Activated T-cell treated with anti-CD3 and anti-CD28 coated beads for 1 hour (primary cell): Measurements from ENCODE around the gene RBM19.
"Not testable (repeated sequence)": the region's sequence is repeated elsewhere in the genome, so short reads cannot be mapped to it uniquely, and the experiment has no call there.

Source experiments
- DNase-seq: peaks from one replicate; pipeline ENCODE4 v3.0.0-alpha.2; 2020; ENCODE audit warnings: low read depth

RBM19 gene

DNA sequence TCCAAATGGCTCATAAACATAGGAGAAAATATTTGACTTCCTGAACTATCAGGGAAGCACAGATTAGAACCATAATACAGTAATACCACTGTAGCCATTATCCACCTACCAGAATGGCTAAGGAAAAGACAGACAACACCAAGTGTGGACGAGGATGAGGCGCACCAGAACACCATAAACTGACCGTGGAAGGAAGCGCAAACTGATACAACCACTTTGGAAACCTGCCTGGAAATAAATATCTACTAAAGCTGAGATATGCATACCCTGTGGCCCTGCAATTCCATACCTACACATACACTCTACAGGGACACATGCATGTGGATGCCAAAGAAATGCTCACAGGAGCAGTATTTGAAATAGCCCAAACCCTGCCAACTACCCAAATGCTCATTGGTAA, 60.3 kb downstream of the RBM19 start:
- DNase-seq, result no peak

DNA sequence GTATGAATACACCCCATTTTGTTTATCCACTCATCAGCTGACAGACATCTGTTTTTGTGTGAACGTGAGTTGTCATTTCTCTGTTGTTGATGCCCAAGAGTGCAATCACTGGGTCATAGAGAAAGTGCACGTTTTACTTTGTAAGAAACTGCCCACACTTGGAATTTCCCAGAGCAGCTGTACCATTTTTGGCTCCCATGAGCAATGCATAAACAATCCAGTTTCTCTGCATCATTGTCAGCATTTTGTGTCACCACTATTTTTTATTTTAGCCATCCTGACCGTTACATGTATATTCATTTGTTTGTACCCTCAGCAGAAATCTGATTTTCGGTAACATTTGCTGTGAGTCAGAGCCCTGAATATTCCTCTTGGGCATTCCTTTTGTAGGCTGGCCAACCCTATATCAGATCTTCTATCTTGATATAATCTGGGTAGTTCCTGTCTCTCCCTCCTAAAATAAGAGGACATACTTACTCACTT, 62.7 kb downstream of the RBM19 start:
- no peak for DNase-seq

DNA sequence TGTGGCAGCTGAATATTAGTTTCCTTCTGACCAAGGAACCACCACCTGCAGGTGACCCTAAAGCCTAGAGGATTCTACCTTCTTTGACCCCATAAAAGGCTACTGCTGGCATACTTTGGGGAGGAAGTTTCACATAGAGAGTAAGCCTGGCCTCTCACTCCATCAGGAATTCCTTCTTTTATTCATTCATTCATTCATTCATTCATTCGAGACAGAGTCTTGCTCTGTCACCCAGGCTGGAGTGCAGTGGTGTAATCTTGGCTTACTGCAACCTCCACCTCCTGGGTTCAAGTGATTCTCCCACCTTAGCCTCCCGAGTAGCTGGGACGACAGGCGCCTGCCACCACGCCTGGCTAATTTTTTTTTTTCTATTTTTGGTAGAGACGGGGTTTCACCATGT, 64.8 kb downstream of the RBM19 start:
- not testable (repeated sequence) for DNase-seq

DNA sequence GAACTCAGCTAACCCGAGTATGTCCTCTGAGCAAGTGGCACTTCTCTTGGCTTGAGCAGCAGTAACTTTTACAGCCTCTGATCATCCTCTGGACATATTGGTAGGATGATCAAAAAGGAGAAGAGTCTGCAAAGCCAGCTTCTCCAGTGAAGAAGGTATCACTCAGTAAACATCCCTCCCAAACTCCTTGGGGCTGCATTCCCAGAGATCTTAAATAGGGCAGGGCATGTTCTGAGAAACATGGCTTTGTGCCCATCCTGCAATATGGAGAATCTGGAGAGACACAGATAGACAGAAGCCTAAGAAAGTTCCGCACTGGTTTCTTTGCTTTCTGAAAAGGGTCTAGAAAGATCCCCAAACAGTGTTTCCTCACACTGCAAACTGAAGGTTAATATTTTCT, 65.4 kb downstream of the RBM19 start:
- DNase-seq, result no peak

DNA sequence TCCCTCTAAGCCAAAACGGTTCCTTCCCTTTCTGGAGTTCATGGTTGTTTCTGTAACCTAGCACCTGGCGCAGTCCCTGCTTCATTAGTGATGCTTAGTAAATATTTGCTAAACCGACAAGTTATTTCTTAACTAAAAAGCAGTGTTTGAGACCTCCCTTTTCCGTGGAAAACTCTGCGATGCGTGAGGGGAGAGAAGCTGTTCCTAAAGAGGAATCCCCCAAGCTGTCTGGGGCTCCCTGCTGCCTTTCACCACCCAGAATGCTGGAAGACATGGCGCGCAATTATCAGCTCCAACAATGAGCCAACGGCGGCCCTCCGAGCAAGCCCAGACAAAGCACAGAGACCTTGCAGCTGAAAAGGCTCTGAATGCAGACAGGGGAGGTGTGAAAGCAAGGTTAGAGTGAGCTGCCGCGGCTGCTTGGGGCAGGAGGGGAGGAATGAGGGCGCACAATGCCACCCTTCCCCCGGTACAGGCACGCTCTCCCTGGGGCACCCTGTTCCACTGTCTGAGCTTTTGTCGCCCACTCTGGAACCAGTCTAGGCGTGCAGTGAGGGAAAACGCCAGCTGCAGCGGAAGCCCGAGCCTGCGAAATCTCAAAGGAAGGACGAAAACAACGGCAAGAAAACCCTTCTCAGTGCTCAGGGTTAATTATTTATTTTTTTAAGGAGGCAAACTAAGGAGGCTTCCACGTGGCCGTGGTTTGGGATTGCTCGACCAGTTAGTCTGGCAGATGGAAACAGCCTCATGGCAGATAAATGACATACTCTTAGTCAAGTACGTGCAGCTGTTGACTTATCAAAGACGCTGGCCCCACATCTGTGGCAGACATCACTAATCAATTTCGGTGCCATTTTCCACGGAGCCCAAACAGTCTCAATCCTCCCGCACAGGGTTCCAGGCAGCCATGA, 66.3 kb downstream of the RBM19 start:
- no peak for DNase-seq

DNA sequence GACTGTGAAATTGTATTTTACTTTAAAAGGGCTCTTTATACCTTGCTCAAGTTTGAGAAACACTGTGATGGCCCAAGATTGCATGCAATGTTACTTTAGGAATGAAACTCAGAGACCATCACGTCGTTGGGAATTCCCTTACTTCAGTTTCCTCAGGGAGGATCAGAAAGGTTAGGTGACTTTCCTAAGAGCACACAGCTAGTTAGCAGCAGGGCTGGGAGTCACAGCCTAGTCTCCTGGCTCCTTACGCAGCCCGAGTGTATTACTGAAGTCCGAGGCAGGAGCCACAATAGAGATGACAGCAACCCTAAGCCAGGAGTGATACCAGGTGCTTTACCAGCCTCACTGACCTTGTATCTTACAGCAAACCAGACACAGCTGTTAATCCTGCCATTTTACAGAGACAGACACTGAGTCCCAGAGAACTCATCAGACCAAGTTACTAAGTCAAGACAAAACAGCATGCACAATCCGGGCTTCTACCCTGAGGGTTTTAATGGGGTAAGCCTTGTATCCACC, 67.0 kb downstream of the RBM19 start:
- DNase-seq, result no peak

DNA sequence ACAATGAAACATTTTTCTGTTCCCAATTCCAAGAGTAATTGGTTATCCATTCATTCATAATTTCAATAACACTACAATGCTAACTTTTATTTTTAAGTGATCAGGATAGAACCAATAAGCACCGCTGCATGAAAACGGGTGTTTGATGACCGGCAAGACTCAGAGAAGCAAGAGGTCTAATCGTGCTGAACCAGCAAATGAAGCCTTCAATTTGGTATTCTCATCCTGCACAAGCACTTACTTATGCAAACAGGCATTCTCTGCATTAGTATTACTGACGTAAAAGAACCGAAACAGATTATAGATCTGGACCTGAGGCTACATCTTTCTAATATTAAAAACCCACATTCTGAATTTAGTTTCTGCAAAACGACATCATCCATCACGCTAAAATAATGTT, 67.7 kb downstream of the RBM19 start:
- no peak for DNase-seq

DNA sequence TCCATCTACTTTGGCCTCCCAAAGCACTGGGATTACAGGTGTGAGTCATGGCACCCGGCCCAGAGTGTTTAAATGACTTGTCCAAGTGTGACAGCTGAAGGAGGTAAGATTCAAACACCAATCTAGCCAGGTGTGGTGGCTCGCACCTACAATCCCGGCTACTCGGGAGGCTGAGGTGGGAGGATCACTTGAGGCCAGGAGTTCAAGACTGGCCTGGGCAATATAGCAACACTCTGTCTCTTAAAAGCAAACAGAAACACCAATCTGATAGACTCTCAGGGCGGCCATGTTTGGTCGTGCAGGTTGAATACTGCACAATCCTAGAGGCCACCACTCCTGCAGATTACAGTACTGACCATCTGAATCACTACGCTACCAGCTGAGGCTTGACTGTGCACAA, 68.7 kb downstream of the RBM19 start:
- no peak for DNase-seq

DNA sequence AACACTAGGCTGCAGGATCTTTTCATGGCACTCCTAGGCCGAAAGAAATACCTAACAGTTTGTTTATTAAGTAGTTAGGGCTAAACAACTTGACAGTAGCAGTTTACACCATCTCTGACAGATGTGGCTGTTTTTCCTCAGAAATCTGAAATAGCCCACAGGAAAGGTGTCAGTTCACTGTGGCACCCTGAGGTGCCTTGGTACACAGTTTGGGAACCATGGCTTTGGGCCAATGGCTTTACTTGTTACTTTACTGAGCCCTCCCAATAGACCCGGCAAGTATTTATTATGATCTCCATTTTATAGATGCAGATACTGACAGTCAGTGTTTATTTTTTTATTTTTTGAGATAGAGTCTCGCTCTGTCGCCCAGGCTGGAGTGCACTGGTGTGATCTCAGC, 69.3 kb downstream of the RBM19 start:
- DNase-seq, result no peak

DNA sequence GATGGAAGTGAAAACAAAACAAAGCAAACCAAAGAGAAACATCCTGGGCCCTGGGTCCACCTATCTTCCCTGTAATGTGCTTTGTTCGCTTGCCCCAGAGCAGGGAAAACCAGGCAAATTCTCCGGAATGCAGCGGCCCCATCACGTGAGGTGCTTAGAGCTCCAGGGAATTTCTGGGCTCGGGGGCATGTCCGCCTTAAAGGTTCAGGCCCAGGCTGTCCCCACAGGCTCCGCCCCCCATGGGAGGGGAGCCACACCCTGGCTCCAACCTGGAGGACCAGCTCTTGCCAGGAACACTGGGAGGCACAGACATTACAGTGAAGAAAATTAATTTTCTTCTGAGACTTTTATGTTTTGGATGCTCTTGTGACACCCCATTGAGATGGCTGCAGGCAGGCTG, 69.9 kb downstream of the RBM19 start:
- no peak for DNase-seq

DNA sequence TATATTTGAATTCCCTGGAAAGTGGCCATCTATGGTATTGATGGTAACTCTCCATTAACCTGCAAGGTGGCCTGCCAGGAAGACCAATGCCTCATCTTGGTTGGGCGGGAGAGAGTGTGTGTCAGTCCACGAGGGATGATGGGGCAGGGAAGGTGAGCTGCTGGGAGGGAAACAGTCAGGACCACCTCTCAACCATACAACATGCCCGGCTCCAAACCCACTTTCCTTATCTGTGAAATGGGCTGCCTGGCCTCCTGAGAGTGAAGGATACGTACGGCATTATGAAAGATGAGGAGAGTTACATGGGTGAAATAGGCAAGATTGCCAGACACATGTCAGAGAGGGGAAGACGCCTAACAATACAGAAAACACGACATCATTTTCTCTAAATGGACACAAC, 70.9 kb downstream of the RBM19 start:
- DNase-seq, result no peak

DNA sequence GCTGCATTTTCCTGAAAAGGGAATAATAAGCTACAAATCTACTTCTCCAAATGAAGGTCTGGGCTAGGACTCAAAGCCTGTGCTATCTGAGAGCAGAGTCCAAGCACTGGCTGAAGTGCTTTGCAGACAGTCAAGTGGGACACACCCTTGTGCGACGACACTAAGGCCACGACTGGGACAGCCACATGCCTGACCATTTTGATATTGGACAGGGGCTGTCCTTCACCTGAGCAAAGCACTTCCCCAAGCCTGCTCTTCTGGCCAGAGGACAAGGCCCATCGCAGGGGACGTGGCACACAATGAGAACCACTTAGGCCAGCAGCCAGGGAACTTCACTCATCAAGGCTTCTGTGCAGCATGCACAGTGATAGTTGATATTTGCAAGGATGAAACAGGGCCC, 71.4 kb downstream of the RBM19 start:
- DNase-seq, result no peak

DNA sequence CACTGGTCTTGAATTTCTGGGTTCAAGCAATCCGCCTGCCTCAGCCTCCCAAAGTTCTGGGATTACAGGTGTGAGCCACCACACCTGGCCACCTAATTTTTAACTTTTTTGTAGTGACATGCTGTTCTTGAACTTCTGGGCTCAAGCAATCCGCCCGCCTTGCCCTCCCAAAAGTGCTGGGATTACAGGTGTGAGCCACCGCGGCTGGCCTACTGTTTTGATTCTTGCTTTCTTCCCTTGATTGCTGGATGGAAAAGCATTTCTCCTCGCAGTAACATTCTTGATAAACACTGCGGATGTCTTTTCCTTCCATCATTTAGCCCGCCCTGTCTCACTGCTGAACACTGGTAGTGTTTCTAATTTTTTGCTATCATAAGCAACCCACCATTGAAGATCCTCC, 72.9 kb downstream of the RBM19 start:
- no peak for DNase-seq

DNA sequence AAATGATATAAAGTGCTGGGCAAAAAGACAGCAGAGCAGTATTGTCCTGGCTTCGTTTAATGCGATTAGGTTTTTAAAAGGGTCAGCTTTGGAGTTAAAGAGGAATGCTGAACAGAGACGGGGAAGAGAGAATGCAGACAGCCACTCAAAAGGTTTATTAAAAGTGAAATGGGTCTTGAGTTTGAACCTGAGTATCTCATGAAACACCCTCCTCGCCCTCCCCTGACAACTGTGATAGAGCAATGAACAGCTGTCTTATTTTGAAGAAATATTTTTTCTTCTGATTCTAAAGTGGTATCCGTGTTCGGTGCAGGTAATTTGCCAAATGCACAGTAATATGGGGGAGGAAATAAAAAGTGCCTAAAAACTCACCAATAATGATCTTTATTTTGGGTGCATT, 73.6 kb downstream of the RBM19 start:
- DNase-seq, result no peak

DNA sequence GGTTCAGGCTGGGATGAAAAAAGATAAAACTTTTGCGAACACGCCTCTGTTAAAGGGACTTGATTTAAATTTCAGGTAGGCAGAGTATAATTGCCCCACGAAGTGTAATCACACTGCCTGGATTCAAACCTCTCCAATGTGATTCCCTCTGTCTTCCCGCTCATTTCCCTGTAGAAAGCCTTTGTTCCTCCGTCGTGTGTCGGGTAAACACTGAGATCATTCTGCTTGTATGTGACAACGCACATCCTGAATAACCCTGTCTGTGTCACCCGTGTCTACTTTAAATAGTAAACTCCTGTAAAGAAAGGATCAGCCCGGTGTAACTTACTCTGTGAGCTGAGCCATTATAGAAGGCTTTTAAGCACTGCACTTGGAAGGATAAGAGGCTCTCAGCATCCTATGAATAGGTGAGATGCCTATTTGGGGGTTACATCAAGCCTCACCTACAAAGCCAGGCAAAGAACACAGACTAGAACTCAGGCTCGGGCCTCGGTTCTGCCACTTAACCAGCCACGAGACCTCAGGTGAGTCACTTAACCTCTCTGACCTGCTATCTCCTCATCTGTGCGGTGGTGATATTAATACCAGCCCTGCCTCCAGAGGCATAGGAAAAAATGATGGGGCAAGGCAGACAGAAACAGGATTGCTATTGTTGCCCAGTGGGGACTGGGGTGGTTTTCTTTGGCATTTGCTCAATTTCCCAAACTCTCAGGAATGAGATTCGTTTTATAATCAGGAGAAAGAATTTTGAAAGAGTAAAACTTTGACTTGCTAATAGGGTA, 74.2 kb downstream of the RBM19 start:
- DNase-seq, result no peak

DNA sequence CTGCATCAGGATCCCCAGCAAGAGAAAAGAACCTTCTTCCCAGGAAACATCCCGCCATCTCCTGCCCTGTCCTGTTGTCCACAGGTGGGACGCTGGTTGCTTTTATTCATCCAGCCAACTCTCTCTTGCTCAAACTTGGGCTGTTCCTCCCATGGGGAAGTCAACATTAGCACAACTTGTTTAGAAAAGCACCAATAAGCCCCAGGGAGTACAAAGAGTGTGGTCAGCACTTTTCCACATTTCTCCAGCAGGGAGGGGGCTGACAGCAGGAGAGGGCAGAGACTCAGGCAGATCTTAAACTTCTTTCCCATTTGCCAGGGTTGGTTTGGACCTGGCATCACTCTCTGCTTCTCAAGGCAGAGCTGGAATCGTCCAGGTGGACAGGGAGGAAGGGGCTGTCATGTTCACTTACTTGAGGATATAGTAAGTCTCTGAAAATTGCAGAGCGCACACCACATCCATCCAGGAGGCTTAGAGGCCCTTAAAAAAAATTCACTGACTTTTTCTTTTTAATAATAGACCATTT, 74.9 kb downstream of the RBM19 start:
- DNase-seq, result no peak

DNA sequence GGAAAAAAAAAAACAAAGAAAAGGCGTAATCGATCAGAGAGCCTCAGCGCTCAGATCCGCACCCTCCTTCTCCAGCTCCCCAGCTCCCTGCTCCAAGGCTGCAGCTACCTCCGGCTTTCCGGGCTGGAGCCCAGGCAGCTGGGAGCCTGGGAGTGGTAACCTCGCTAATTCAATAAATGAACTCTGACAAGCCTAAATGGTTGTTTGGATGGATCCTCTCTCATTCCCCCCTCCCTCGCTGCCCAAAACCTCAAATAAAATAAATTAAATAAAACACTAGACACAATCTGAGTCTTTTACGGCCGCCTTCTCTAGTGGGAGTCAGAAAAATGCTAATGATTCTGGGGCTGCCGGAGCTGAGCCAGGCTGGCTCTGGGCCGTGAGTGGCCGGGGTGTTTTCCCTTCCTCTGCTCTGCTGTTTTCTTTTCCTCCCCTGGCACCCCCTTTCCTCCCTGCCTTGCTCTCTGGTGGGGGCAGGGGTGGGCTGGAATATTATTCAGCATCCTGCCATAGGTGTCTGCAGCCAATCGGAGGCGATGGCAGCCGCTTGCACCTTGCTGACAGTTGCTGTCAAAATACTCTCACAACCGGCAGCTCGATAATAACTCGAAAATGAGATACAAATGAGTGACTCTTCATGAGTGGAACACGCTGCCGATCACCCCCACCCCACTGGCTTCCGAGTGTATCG, 76.1 kb downstream of the RBM19 start:
- DNase-seq, result no peak

DNA sequence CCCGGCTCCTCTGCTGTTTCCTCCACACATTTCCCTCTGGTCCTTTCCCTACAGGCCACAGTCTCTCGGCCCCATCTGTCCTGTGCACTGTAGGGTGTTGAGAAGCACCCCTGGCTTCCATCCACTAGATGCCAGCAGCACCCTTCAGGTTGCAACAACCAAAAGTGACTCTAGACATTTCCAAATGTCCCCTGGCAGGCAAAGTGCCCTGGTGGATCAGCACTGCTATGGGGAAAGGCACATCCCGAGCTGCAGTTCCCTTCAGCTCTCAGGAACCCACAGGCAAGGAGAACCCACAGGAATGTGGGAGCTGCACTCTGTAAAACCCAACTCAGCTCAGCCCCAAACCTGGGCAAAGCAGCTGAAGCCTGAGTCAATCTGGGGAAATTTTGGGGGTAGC, 77.0 kb downstream of the RBM19 start:
- no peak for DNase-seq

DNA sequence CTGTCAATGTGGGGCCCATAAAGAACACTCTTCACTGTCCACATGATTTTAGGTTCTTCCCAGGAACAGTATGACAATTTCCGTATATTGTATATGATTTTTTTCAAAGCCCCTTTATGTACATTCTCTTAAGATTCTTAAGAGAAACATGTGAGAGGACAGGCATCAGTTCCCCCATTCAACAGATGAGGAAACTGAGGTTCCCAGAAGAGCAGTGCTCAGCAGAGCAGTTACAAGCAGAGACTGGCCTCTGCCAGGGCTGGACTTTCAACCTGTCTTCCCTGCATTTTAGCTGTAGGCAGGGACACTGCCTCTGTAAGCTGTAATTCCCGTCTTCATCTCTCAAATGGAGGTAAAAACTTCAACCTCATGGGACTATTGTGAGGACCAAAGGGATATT, 77.7 kb downstream of the RBM19 start:
- no peak for DNase-seq

DNA sequence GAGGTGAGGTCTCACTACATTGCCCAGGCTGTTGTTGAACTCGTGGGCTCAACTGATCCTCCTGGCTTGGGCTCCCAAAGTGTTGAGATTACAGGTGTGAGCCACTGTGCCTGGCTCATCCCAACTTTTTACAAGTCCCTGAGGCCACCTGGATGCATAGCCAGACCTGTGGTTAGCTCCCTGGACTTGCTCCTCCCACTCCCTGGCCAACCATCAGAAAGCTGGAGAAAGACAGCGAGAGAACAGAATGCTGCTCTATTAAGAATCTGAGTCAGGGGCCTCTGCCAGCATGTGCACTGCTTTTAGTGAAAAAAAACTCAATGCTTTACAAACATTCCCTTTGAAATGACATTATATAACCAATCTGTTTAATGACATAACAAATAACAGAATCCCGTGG, 78.2 kb downstream of the RBM19 start:
- DNase-seq, result no peak

DNA sequence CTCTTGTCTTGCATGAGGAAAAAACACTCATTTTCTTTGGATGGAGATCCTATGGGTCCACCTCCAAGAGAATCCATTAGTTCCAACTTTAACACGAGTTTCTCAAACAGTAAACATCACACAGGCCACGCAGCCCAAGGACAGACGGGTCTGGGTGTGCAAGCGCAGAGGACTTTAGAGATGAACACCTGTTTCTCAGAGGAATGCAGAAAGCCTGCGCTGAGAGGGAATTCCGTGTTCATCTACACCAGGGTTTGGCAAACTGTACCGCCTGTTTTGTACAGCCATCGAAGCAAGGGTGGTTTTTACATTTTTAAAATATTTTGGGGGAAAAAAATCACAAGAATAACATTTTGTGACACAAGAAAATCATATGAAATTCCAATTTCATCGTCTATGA, 79.4 kb downstream of the RBM19 start:
- no peak for DNase-seq

DNA sequence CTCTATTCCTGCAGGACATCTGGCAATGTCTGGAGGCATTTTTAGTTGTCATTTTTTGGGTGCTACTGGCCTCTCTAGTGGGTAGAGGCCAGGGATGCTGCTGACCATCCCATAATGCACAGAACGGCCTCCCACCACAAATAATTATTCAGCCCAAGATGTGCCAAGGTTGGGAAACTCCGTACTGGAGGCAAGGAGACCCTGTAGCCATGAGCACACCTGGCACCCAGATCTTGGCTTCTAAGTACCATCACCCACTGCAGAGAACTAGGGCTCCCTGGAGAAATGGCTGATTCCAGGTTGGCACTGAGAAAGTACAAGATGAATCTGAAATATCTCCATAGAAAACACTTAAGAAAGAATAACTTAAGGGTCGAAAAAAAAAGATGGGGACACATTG, 81.7 kb downstream of the RBM19 start:
- DNase-seq, result no peak
